HUDEP-2 (cell line): ENCODE measurements around the gene FAM76A.
A peak's percentile ranks its signal among the peaks of the same experiment; 100 is the strongest.
"Not testable (repeated sequence)": the region's sequence is repeated elsewhere in the genome, so short reads cannot be mapped to it uniquely, and the experiment has no call there.

Experiments
- DNase-seq, 76 experiments: peaks; one replicate each; lab custom pipeline; 2025; ENCODE audit not compliant: unreplicated experiment in 76 of 76; lab: John Stamatoyannopoulos, UW

Gene FAM76A

GRCh38 chr1:27774654-27775053 is 48.9 kb downstream of the FAM76A start:
- DNase-seq = no peak

GRCh38 chr1:27775336-27775735 is 49.6 kb downstream of the FAM76A start:
- not testable (repeated sequence) for DNase-seq

- DNase-seq = not testable (repeated sequence)
Observed at GRCh38 chr1:27776276-27776675, 50.5 kb downstream of the FAM76A start.

GRCh38 chr1:27778056-27778455 is 52.3 kb downstream of the FAM76A start:
- DNase-seq = peak in 2 of 76 experiments; percentile 3 to 10

GRCh38 chr1:27779122-27779521 is 53.4 kb downstream of the FAM76A start:
- no peak for DNase-seq

GRCh38 chr1:27782950-27783349 is 57.2 kb downstream of the FAM76A start:
- no peak for DNase-seq

- DNase-seq = no peak
Observed at GRCh38 chr1:27784700-27785099, 58.9 kb downstream of the FAM76A start.

- DNase-seq = no peak
Observed at GRCh38 chr1:27785781-27786455, 60.2 kb downstream of the FAM76A start.

- no peak for DNase-seq
Observed at GRCh38 chr1:27787895-27788294, 62.1 kb downstream of the FAM76A start.

- DNase-seq = peak in 1 of 76 experiments; percentile 6
Observed at GRCh38 chr1:27789540-27790041, 63.8 kb downstream of the FAM76A start.

- DNase-seq = not testable (repeated sequence)
Observed at GRCh38 chr1:27790270-27790669, 64.5 kb downstream of the FAM76A start.

- DNase-seq = no peak
Observed at GRCh38 chr1:27795601-27796000, 69.8 kb downstream of the FAM76A start.

GRCh38 chr1:27804791-27805190 is 79.0 kb downstream of the FAM76A start:
- no peak for DNase-seq

- DNase-seq = no peak
Observed at GRCh38 chr1:27806758-27807157, 81.0 kb downstream of the FAM76A start.

GRCh38 chr1:27807385-27807784 is 81.6 kb downstream of the FAM76A start:
- no peak for DNase-seq

GRCh38 chr1:27808131-27808530 is 82.4 kb downstream of the FAM76A start:
- not testable (repeated sequence) for DNase-seq

- no peak for DNase-seq
Observed at GRCh38 chr1:27809883-27810282, 84.1 kb downstream of the FAM76A start.

- no peak for DNase-seq
Observed at GRCh38 chr1:27811741-27812500, 86.2 kb downstream of the FAM76A start.
